ENCODE results near the gene JPH4.

The JPH4 gene

DNA sequence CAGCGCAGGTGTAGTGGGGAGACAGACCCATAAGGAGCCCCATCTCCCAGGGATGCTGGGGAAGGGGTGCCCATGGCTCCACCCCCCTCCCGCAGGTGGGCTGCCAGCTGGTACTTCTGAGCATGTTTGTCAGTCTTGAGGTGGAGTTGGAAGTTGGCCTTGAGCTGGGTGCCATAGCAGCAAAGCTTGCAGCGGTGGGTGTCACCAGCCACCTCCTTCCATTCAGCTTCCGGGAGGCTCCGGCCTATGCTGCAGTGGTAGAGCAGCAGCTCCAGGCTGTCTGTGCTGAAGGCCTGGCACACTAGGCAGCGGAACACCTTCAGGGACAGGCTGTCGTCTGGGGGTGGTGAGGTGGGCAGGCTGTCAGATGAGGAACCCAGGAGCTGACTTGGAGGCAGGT, 45.9 kb downstream of the JPH4 start:
- Histone ChIP-seq H3K9ac (ENCODE audit: low read length in 5 of 5) (no peak overlapping the region), H3K9me3 (ENCODE audit: control insufficient read depth in 5 of 5, low read length in 5 of 5) (no peaks in the 10 kb centered on the region), H3K27ac (ENCODE audit: low read depth, low read length) (no peak overlapping the region), H3K4me1 (ENCODE audit: control insufficient read depth in 5 of 5, insufficient read depth in 5 of 5, low read length in 5 of 5) (peaks cover 0 to 9% (median 3%) of the 10 kb centered on the region in 5 donors), H3K4me3 (ENCODE audit: low read depth in 1 of 5, low read length in 5 of 5) (no peak overlapping the region), H3K27me3 (ENCODE audit: control insufficient read depth in 5 of 5, insufficient read depth in 4 of 5, low read length in 5 of 5) (no peaks in the 10 kb centered on the region), H3K36me3 (ENCODE audit: control insufficient read depth in 5 of 5, insufficient read depth in 5 of 5, low read length in 5 of 5) (peaks cover 0 to 38% (median 2%) of the 10 kb centered on the region in 5 donors)

DNA sequence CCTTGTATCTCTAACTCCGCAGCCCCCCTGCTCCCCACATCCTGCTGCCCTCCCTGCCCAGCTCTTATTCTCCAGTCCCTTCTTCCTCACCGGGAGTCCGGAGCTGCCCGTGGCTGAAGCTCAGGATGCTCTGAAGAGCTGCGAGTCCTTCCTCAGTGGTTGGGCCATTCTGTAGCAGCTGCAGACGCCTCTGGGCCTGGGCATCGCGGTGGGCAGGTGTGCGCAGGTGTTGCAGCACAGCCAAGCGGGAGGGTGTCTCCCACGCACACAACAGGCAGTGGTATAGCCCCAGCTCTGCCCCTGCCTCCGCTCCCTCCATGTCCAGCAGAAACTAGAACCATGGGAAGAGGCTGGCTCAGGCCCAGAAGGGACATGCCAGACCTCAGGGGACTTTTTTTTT, 47.2 kb downstream of the JPH4 start:
- Histone ChIP-seq H3K4me3 (ENCODE audit: low read depth in 1 of 5, low read length in 5 of 5) (no peak overlapping the region), H3K9me3 (ENCODE audit: control insufficient read depth in 5 of 5, low read length in 5 of 5) (no peaks in the 10 kb centered on the region), H3K4me1 (ENCODE audit: control insufficient read depth in 5 of 5, insufficient read depth in 5 of 5, low read length in 5 of 5) (peaks cover 0 to 9% (median 3%) of the 10 kb centered on the region in 5 donors), H3K27ac (ENCODE audit: low read depth, low read length) (no peak overlapping the region), H3K9ac (ENCODE audit: low read length in 5 of 5) (no peak overlapping the region), H3K27me3 (ENCODE audit: control insufficient read depth in 5 of 5, insufficient read depth in 4 of 5, low read length in 5 of 5) (no peaks in the 10 kb centered on the region), H3K36me3 (ENCODE audit: control insufficient read depth in 5 of 5, insufficient read depth in 5 of 5, low read length in 5 of 5) (peaks cover 0 to 51% (median 6%) of the 10 kb centered on the region in 5 donors)

DNA sequence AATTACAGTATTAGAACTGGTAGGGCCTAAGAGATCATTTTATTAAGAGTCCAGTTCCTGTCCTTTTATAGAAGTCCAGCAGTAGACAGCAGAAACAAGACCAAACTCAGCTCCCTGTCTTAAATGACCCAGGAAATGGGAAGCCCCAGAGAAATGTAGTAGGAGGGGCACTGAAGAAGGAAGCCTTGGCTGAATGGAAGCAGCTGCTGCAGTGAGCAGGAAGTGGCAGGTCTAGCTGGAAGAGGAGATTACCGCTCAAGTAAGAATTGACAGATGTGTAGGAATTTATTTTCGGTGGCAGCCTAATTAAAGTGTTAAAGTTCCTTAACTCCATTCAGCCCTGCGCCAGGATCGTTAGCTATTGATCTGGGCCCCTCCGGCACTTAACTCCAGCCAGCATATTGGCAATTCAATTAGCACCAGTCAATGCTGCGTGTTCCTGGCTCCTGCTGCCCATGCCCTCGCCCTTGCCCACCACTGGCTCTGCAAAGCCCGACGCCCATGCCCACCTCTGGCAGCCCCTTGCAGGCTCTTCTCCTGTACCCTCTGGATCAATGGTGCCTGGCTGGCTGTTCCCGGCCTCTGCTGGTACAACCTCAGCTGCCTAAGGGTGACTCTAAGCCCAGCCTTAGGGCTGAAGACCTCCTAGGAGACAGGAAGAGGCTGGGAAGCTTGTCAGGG, 48.1 kb downstream of the JPH4 start:
- peaks cover 0 to 9% (median 3%) of the 10 kb centered on the region in 5 donors for H3K4me1 ChIP-seq (ENCODE audit: control insufficient read depth in 5 of 5, insufficient read depth in 5 of 5, low read length in 5 of 5)

GRCh38 chr14:23529016-23529415, 49.6 kb downstream of the JPH4 start:
- Histone ChIP-seq H3K27ac (ENCODE audit: low read depth, low read length) (no peak overlapping the region), H3K9me3 (ENCODE audit: control insufficient read depth in 5 of 5, low read length in 5 of 5) (no peaks in the 10 kb centered on the region), H3K27me3 (ENCODE audit: control insufficient read depth in 5 of 5, insufficient read depth in 4 of 5, low read length in 5 of 5) (no peaks in the 10 kb centered on the region), H3K36me3 (ENCODE audit: control insufficient read depth in 5 of 5, insufficient read depth in 5 of 5, low read length in 5 of 5) (peaks cover 0 to 48% (median 4%) of the 10 kb centered on the region in 5 donors), H3K4me3 (ENCODE audit: low read depth in 1 of 5, low read length in 5 of 5) (no peak overlapping the region), H3K4me1 (ENCODE audit: control insufficient read depth in 5 of 5, insufficient read depth in 5 of 5, low read length in 5 of 5) (peaks cover 0 to 9% (median 3%) of the 10 kb centered on the region in 5 donors), H3K9ac (ENCODE audit: low read length in 5 of 5) (no peak overlapping the region)

More for the DNA sequence above, 48.1 kb downstream of the JPH4 start:
- peaks cover 0 to 60% (median 6%) of the 10 kb centered on the region in 5 donors for H3K36me3 ChIP-seq (ENCODE audit: control insufficient read depth in 5 of 5, insufficient read depth in 5 of 5, low read length in 5 of 5)
- no peak overlapping the region for H3K4me3 ChIP-seq (ENCODE audit: low read depth in 1 of 5, low read length in 5 of 5)
- H3K27me3 ChIP-seq (ENCODE audit: control insufficient read depth in 5 of 5, insufficient read depth in 4 of 5, low read length in 5 of 5) = no peaks in the 10 kb centered on the region
- H3K9me3 ChIP-seq (ENCODE audit: control insufficient read depth in 5 of 5, low read length in 5 of 5) = no peaks in the 10 kb centered on the region
- peak overlapping the region in 1 of 5 donors; percentile 16 for H3K9ac ChIP-seq (ENCODE audit: low read length in 5 of 5)
- no peak overlapping the region for H3K27ac ChIP-seq (ENCODE audit: low read depth, low read length)

- Histone ChIP-seq H3K9me3 (ENCODE audit: control insufficient read depth in 5 of 5, low read length in 5 of 5) (no peaks in the 10 kb centered on the region), H3K9ac (ENCODE audit: low read length in 5 of 5) (no peak overlapping the region), H3K4me1 (ENCODE audit: control insufficient read depth in 5 of 5, insufficient read depth in 5 of 5, low read length in 5 of 5) (peaks cover 0 to 9% (median 3%) of the 10 kb centered on the region in 5 donors), H3K36me3 (ENCODE audit: control insufficient read depth in 5 of 5, insufficient read depth in 5 of 5, low read length in 5 of 5) (peaks cover 0 to 46% (median 4%) of the 10 kb centered on the region in 5 donors), H3K27ac (ENCODE audit: low read depth, low read length) (no peak overlapping the region), H3K4me3 (ENCODE audit: low read depth in 1 of 5, low read length in 5 of 5) (no peak overlapping the region), H3K27me3 (ENCODE audit: control insufficient read depth in 5 of 5, insufficient read depth in 4 of 5, low read length in 5 of 5) (no peaks in the 10 kb centered on the region)
Observed at GRCh38 chr14:23528555-23528954, 50.0 kb downstream of the JPH4 start.

DNA sequence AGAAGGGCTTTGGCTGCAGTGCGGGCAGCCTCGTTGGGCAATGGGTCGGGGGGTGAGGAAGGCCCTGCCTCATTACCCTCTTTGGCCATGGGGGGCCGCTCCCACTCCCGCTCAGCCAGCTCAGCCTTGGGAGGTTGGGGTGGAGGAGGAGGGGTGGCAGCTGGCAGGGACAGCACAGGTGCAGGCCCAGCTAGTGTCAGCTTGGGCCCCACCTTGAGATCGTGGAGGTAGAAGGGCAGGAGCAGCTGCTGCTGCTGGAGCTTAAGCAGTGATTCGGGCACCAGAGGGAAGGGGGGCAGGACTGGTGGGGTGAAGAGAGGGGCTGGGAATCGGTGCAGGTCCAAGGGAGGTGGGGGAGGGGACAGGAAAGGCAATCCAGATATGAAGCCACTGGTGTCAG, 53.0 kb downstream of the JPH4 start:
- Histone ChIP-seq H3K4me1 (ENCODE audit: control insufficient read depth in 5 of 5, insufficient read depth in 5 of 5, low read length in 5 of 5) (peaks cover 0 to 4% (median under 1%) of the 10 kb centered on the region in 5 donors), H3K9me3 (ENCODE audit: control insufficient read depth in 5 of 5, low read length in 5 of 5) (no peaks in the 10 kb centered on the region)

DNA sequence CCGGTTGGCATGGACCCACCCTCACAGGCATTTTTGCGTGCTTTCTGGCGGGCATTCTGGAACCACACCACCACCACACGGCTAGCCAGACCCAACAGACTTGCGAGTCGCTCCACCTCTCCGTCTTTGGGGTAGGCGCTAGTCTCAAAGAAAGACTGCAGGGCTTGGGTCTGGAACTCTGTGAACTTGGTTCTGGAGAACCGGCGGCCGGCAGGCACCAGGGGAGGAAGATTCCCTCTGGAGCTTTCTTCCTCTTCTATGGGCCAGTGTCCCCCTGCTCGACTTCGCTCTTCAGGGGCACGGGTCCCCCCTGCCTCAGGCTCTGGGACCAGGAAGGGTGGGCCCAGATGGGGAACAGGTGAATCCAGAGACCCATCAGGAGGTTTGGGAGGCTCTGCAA, 53.6 kb downstream of the JPH4 start:
- Histone ChIP-seq H3K9me3 (ENCODE audit: control insufficient read depth in 5 of 5, low read length in 5 of 5) (no peaks in the 10 kb centered on the region), H3K27ac (ENCODE audit: low read depth, low read length) (no peak overlapping the region), H3K9ac (ENCODE audit: low read length in 5 of 5) (no peak overlapping the region), H3K4me1 (ENCODE audit: control insufficient read depth in 5 of 5, insufficient read depth in 5 of 5, low read length in 5 of 5) (no peaks in the 10 kb centered on the region), H3K4me3 (ENCODE audit: low read depth in 1 of 5, low read length in 5 of 5) (no peak overlapping the region), H3K36me3 (ENCODE audit: control insufficient read depth in 5 of 5, insufficient read depth in 5 of 5, low read length in 5 of 5) (peaks cover 0 to 37% (median 4%) of the 10 kb centered on the region in 5 donors), H3K27me3 (ENCODE audit: control insufficient read depth in 5 of 5, insufficient read depth in 4 of 5, low read length in 5 of 5) (no peaks in the 10 kb centered on the region)

More for the DNA sequence above, 53.0 kb downstream of the JPH4 start:
- Histone ChIP-seq H3K36me3 (ENCODE audit: control insufficient read depth in 5 of 5, insufficient read depth in 5 of 5, low read length in 5 of 5) (peaks cover 0 to 37% (median 4%) of the 10 kb centered on the region in 5 donors), H3K9ac (ENCODE audit: low read length in 5 of 5) (no peak overlapping the region), H3K27me3 (ENCODE audit: control insufficient read depth in 5 of 5, insufficient read depth in 4 of 5, low read length in 5 of 5) (no peaks in the 10 kb centered on the region), H3K27ac (ENCODE audit: low read depth, low read length) (no peak overlapping the region), H3K4me3 (ENCODE audit: low read depth in 1 of 5, low read length in 5 of 5) (no peak overlapping the region)

- H3K4me3 ChIP-seq (ENCODE audit: low read depth in 1 of 5, low read length in 5 of 5) = no peak overlapping the region
- peaks cover 0 to 37% (median 4%) of the 10 kb centered on the region in 5 donors for H3K36me3 ChIP-seq (ENCODE audit: control insufficient read depth in 5 of 5, insufficient read depth in 5 of 5, low read length in 5 of 5)
- no peak overlapping the region for H3K27ac ChIP-seq (ENCODE audit: low read depth, low read length)
- H3K27me3 ChIP-seq (ENCODE audit: control insufficient read depth in 5 of 5, insufficient read depth in 4 of 5, low read length in 5 of 5) = no peaks in the 10 kb centered on the region
- H3K9me3 ChIP-seq (ENCODE audit: control insufficient read depth in 5 of 5, low read length in 5 of 5) = no peaks in the 10 kb centered on the region
- no peak overlapping the region for H3K9ac ChIP-seq (ENCODE audit: low read length in 5 of 5)
- peaks cover 0 to 5% (median 0%) of the 10 kb centered on the region in 5 donors for H3K4me1 ChIP-seq (ENCODE audit: control insufficient read depth in 5 of 5, insufficient read depth in 5 of 5, low read length in 5 of 5)
Observed at GRCh38 chr14:23523229-23524016, 55.2 kb downstream of the JPH4 start.

GRCh38 chr14:23522643-23523198, 55.9 kb downstream of the JPH4 start:
- Histone ChIP-seq H3K27me3 (ENCODE audit: control insufficient read depth in 5 of 5, insufficient read depth in 4 of 5, low read length in 5 of 5) (no peaks in the 10 kb centered on the region), H3K9ac (ENCODE audit: low read length in 5 of 5) (no peak overlapping the region), H3K9me3 (ENCODE audit: control insufficient read depth in 5 of 5, low read length in 5 of 5) (no peaks in the 10 kb centered on the region), H3K4me3 (ENCODE audit: low read depth in 1 of 5, low read length in 5 of 5) (no peak overlapping the region), H3K27ac (ENCODE audit: low read depth, low read length) (no peak overlapping the region), H3K4me1 (ENCODE audit: control insufficient read depth in 5 of 5, insufficient read depth in 5 of 5, low read length in 5 of 5) (peaks cover 0 to 9% (median 0%) of the 10 kb centered on the region in 5 donors), H3K36me3 (ENCODE audit: control insufficient read depth in 5 of 5, insufficient read depth in 5 of 5, low read length in 5 of 5) (peaks cover 0 to 33% (median 4%) of the 10 kb centered on the region in 5 donors)

All from subcutaneous abdominal adipose tissue (tissue), 5 donors.